NCI-H2227 treated with DMSO at 0.1 percent for 48 hours (cell line): Measurements from ENCODE around the gene SNAPC4.

Source experiments
- DNase-seq: peaks from one replicate; lab custom pipeline; 2025; lab: John Stamatoyannopoulos, UW

The SNAPC4 gene

DNA sequence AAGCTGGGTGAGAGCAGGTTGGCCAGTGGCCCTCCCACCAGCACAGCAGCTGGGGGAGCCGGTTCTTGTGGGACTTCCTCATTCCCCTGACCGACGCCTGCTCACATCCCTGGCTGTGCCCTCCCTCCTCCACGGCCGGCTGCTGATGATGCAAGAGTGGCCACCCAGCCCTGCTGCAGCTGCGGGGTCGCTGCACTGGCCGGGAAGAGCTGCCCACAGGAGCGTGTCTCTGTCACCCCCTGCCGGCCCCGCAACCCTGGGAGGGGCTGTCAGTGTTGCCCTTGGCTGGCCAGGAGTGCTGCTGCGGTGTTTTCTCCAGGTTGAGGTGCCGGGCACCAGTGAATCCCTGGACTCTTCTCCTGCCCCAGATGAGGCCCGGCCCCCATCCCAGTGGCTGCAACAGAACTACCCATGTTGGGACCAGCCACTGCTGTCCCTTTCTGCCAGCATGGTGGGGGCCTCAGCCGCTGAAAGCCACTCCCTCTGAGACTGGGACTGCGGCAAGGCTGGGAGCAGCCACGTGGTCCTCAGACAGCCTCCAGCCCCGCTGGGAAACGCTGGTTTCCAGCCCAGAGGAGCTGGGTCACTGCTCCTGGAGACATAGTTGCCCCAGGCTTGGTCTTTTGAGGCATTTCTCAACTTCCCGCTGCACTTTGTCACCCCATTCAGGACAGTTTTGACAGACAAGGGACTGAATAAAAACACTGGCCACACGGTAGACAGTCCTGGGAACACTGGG is 27.2 kb downstream of the SNAPC4 start:
- no peak for DNase-seq

GRCh38 chr9:136372006-136372405 is 28.0 kb downstream of the SNAPC4 start:
- no peak for DNase-seq

GRCh38 chr9:136371533-136371880 is 28.5 kb downstream of the SNAPC4 start:
- no peak for DNase-seq

DNA sequence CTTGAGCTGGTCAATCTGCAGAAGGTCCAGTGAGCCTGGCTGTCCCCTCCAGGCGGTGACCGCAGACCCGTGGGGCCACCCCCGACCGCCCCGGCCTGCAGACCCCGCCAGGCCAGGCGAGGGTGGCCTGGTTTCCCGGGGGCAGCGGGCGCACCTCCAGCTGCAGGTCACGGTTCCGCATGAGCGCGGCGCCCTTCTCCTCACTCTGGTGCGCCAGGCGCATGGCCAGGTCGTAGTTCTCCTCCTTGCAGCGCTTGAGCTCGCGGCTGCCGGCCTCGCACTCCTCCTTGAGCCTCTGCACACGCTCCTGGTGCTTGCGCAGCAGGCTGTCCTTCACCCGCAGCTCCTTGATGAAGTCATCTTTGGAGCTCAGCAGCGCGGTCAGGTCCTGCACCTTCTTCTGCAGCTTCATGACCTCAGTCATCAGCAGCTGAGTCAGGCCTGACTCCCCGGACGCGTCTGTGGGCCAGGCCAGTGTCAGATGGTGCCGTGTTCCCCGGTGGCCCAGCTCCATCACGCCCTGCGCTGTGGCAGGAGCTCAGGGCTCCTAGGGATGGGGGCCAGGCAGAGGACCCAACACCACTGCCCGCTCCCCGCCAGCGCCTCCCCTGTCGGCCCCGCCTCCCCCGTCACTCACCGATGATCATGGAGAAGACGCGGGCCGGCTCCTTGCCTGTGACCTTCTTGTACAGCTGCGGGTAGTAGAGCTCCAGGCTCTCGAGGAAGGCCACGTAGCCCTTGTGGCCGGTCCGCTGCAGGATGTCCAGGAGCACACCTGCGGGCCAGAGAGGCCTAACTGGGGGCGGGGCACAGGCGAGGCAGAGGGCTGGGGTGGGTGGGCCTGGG is 29.1 kb downstream of the SNAPC4 start:
- no peak for DNase-seq

DNA sequence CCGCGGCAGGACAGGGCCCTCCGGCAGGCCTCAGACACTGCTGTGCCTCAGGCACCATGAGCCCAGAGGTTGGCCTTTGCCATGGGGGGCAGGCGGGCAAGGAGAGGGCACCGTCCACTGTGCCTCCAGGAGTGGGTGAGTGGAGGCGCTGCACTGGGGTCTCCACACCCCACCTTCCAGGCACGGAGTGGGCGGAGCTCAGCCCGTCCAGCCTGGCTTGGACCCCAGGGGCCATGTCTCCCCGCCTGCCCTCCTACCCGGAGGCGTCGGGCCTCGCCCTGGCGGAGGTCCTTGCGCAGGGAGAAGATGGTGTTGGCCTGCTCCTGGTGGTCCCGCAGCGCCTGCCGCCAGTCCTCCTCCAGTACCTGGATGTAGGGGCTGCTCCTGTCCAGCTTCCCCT is 29.9 kb downstream of the SNAPC4 start:
- no peak for DNase-seq

- DNase-seq, result no peak
These were observed 31.8 kb downstream of the SNAPC4 start for GRCh38 chr9:136368190-136368589.

DNA sequence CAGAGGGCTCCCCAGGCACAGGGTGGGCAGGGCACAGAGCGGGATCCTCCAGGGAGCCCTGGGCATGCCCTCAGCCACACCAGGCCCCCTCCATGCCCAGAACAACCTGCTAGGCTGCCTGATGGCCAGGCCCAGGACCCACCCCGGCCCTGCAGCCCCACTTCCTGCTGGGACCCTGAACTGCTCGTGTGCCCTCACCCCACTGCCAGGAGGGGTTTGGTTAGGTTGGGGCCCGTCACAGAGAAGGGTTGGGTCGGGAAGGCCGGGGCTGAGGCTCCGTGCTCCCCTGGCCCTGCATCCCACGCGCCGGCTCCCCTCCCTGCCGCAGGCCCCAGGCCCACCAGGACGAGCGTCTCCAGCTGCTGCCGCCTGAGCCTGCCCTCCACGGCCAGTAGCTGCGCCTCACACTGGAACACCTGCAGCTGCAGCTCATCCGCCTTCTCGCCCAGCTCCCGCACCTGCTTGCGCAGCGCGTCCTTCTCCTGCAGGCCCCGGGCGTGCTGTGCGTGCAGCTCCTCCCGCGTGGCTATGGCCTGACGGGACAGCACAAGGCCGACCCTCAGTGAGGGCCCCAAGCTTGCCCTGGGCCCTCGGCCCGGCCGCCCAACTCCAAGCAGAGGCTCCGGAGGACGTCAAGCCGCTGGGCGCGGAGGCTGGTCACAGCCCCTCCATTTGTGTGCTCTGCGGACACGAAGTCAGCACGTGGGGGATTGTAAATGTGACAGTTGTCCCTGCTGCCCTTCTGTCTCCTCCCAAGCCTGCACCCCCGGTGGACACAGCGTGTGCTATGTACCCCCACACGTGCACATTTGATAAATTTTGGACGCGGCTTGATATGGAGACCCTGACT is 32.4 kb downstream of the SNAPC4 start:
- no peak for DNase-seq

- DNase-seq, result no peak
These were observed 33.1 kb downstream of the SNAPC4 start for GRCh38 chr9:136366826-136367225.

- DNase-seq, result no peak
These were observed 34.2 kb downstream of the SNAPC4 start for GRCh38 chr9:136365775-136366222.

- DNase-seq, result peak; percentile 10
These were observed 34.8 kb downstream of the SNAPC4 start for GRCh38 chr9:136364942-136365774.

DNA sequence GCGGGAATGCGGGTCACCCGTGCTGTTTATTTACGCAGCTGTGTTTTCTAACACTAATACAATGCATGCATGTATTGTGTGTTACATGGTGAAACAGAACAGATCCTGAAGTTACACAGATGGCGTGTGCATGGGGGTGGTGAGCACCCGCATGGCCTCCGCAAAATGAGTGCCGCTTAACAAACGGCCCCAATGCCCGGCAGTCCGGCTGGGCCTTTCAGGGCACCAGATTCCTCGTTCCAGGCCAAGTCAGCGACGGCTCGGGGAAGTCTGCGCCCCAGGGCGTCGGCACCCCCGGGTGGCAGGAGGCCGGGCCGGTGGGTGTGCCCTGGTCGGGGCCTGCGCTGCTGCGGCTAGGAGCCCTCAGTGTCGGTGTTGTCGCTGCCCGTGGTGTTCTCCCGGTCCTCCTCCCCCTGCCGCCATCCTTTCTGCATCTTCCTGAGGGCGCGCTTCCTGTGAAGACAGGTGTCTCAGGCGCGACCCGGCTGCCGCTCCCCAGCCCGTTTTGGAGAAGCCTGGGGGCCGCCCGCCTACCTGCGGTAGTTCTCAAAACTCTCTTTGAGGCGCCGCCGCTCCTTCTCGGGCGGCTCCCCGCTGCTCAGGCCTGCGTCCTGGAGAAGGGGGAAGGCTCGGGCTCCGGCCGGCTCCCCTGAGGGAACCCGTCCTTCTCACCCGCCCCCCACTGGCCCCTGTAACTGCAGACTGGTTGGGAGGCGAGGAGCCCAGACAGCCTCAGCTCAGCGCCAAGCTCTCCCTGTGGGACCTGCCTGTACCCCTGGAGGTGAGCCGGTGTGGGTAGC is 35.8 kb downstream of the SNAPC4 start:
- no peak for DNase-seq

- peak; percentile 64 for DNase-seq
These were observed 36.6 kb downstream of the SNAPC4 start, which contains the start of gene DNLZ for GRCh38 chr9:136363106-136363948. Gene DNLZ, minus strand, starts transcription at chr9:136363744. Its CDS starts 30 bp downstream, at chr9:136363714.

GRCh38 chr9:136362450-136362784 is 37.6 kb downstream of the SNAPC4 start:
- no peak for DNase-seq

DNA sequence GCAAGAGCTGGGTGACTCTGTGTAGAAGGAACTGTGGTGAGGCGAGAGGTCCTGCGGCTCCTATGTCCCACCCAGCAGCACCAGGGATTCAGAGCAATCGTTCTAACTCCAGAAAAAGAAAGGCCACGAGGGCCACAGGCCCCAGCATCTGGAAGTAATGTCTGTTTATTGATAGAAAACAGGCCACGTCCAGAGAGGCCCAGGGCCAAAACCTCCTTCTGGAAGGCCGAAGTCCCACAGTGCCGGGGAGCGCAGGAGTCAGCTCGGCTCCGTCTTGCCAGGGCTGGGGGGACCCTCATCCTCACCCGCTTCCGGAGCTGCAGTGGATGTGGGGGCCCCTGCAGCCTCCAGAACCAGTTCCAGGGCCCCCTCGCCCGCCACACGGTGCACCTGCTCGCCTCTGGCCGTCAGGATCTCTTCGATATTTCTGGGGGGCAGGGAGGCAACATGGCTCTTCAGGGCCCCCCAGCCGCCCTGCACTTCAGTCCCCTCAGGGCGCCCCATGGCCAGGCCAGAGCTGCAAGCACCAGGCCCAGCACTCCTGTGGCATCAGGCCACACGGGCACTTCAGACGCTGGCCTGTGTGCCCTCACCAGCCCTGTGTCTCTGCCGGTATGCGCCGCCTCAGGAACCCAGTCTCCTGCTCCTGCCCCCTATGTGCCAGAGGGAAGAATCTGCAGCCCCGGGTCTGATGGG is 38.1 kb downstream of the SNAPC4 start:
- DNase-seq, result no peak

- no peak for DNase-seq
These were observed 38.8 kb downstream of the SNAPC4 start for GRCh38 chr9:136361047-136361753.

- DNase-seq, result no peak
These were observed 39.9 kb downstream of the SNAPC4 start for GRCh38 chr9:136359774-136360718.

- DNase-seq, result no peak
These were observed 41.1 kb downstream of the SNAPC4 start for GRCh38 chr9:136358888-136359287.
